ENCODE results near the gene FBXO3. TPM values are rescaled to one million over a fixed set of nuclear protein-coding genes. Genes with fewer than 3 reads are reported as not detected.

Gene FBXO3
- total and polyA plus RNA-seq, 2 of the 8 experiments (the other 6 are each of a cell fraction or from before 2014, with no cell fraction given) = 15.9 to 25.7 TPM

DNA sequence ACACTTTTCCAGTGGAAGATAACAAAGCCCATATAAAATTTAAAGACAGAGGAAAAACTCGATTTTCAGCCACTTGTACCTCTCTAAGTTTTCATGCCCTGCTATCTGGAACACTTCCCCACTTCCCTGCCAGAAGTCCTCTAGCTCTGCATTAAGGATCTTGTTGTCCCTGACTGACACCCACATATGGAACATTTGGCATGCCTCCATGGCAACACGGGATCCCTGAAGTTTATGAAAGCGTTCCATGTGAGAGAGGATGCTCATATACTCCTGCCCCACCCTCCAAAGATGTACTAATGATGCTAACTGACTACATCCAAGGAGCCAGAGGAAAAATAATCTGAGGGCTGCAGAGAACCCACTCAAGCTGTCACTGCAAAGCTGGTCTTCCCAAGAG lies 64.9 kb downstream of the FBXO3 start (continued):
- no peak for TF ChIP-seq RNF2 (IDR thresholded peaks at IDR 0.05; ENCODE audit: borderline replicate concordance, low read depth, low read length, missing control alignments, poor library complexity, severe bottlenecking)

All from H1 (cell line).